ENCODE data around the gene TNFAIP8.

Gene TNFAIP8

GRCh38 chr5:119329666-119330065 lies 26.2 kb upstream of the TNFAIP8 start:
- no peak for DNase-seq

GRCh38 chr5:119330367-119331183 lies 25.2 kb upstream of the TNFAIP8 start:
- DNase-seq = no peak

GRCh38 chr5:119331566-119332095 lies 24.2 kb upstream of the TNFAIP8 start:
- no peak for DNase-seq

GRCh38 chr5:119332208-119332607 lies 23.6 kb upstream of the TNFAIP8 start:
- DNase-seq = no peak

- DNase-seq = no peak
These were observed 22.8 kb upstream of the TNFAIP8 start for GRCh38 chr5:119332978-119333401.

GRCh38 chr5:119333421-119333851 lies 22.4 kb upstream of the TNFAIP8 start:
- DNase-seq = no peak

GRCh38 chr5:119335261-119335677 lies 20.6 kb upstream of the TNFAIP8 start:
- no peak for DNase-seq

GRCh38 chr5:119336262-119336661 lies 19.6 kb upstream of the TNFAIP8 start:
- DNase-seq = no peak

GRCh38 chr5:119336845-119337580 lies 18.8 kb upstream of the TNFAIP8 start:
- no peak for DNase-seq

GRCh38 chr5:119338326-119338946 lies 17.4 kb upstream of the TNFAIP8 start:
- DNase-seq = no peak

GRCh38 chr5:119339344-119339743 lies 16.5 kb upstream of the TNFAIP8 start:
- no peak for DNase-seq

GRCh38 chr5:119339965-119340364 lies 15.9 kb upstream of the TNFAIP8 start:
- DNase-seq = no peak

- no peak for DNase-seq
These were observed 15.1 kb upstream of the TNFAIP8 start for GRCh38 chr5:119340597-119341218.

- no peak for DNase-seq
These were observed 14.1 kb upstream of the TNFAIP8 start for GRCh38 chr5:119341452-119342349.

GRCh38 chr5:119342406-119342805 lies 13.4 kb upstream of the TNFAIP8 start:
- no peak for DNase-seq

GRCh38 chr5:119343052-119343451 lies 12.8 kb upstream of the TNFAIP8 start:
- no peak for DNase-seq

GRCh38 chr5:119343766-119344165 lies 12.1 kb upstream of the TNFAIP8 start:
- no peak for DNase-seq

GRCh38 chr5:119344231-119344630 lies 11.6 kb upstream of the TNFAIP8 start:
- DNase-seq = no peak

GRCh38 chr5:119345861-119346260 lies 10.0 kb upstream of the TNFAIP8 start:
- DNase-seq = no peak

GRCh38 chr5:119346394-119346793 lies 9.4 kb upstream of the TNFAIP8 start:
- DNase-seq = no peak

- no peak for DNase-seq
These were observed 8.2 kb upstream of the TNFAIP8 start for GRCh38 chr5:119347574-119347973.

- no peak for DNase-seq
These were observed 7.8 kb upstream of the TNFAIP8 start for GRCh38 chr5:119347991-119348390.
